HG03460 (cell line): ENCODE results near the gene GPR152.
A peak's percentile ranks its signal among the peaks of the same experiment; 100 is the strongest.
"Not testable (repeated sequence)": the region's sequence is repeated elsewhere in the genome, so short reads cannot be mapped to it uniquely, and the experiment has no call there.

Source experiments
- ATAC-seq: cut with Tn5 transposase; IDR thresholded peaks from one replicate; pipeline ENCODE4 v1.9.1; 2021; ENCODE audit not compliant: unreplicated experiment

The GPR152 gene

GRCh38 chr11:67429038-67429668, 23.4 kb downstream of the GPR152 start:
- no peak for ATAC-seq

- peak; percentile 81 for ATAC-seq
These were observed 24.2 kb downstream of the GPR152 start, which contains the start of gene RPS6KB2 for GRCh38 chr11:67428052-67429001. Gene RPS6KB2 (plus strand): TSS chr11:67428494. CDS start chr11:67428546, 52 bp downstream.

- ATAC-seq = not testable (repeated sequence)
These were observed 25.1 kb downstream of the GPR152 start for GRCh38 chr11:67427364-67427859.

- no peak for ATAC-seq
These were observed 28.5 kb downstream of the GPR152 start for GRCh38 chr11:67423891-67424613.

GRCh38 chr11:67423466-67423865, 29.1 kb downstream of the GPR152 start:
- no peak for ATAC-seq

- ATAC-seq = no peak
These were observed 29.6 kb downstream of the GPR152 start for GRCh38 chr11:67422891-67423290.

- ATAC-seq = no peak
These were observed 31.0 kb downstream of the GPR152 start for GRCh38 chr11:67421430-67422031.

GRCh38 chr11:67420646-67421429, 31.7 kb downstream of the GPR152 start:
- peak; percentile 92 for ATAC-seq

- no peak for ATAC-seq
These were observed 32.3 kb downstream of the GPR152 start for GRCh38 chr11:67420147-67420645.

GRCh38 chr11:67419325-67420049, 33.0 kb downstream of the GPR152 start:
- no peak for ATAC-seq

GRCh38 chr11:67418476-67419281, 33.9 kb downstream of the GPR152 start:
- no peak for ATAC-seq

- ATAC-seq = no peak
These were observed 35.1 kb downstream of the GPR152 start for GRCh38 chr11:67417425-67417824.

GRCh38 chr11:67416416-67417335, 35.9 kb downstream of the GPR152 start:
- no peak for ATAC-seq

GRCh38 chr11:67415501-67416304, 36.8 kb downstream of the GPR152 start, which contains the start of gene CARNS1:
Gene CARNS1 (plus strand): TSS chr11:67415678. CDS start chr11:67416200, 522 bp downstream.
- ATAC-seq = no peak

- ATAC-seq = no peak
These were observed 39.2 kb downstream of the GPR152 start for GRCh38 chr11:67413266-67413849.
